ENCODE results near the gene MPV17L2. TPM values are rescaled to one million over a fixed set of nuclear protein-coding genes. Genes with fewer than 3 reads are reported as not detected.
A peak's percentile ranks its signal among the peaks of the same experiment; 100 is the strongest.

Gene MPV17L2
- total and polyA plus RNA-seq, 10 of the 15 experiments (the other 5 are each of a cell fraction or from before 2014, with no cell fraction given), result 5.1 to 57.2 (median 22.9) TPM

DNA sequence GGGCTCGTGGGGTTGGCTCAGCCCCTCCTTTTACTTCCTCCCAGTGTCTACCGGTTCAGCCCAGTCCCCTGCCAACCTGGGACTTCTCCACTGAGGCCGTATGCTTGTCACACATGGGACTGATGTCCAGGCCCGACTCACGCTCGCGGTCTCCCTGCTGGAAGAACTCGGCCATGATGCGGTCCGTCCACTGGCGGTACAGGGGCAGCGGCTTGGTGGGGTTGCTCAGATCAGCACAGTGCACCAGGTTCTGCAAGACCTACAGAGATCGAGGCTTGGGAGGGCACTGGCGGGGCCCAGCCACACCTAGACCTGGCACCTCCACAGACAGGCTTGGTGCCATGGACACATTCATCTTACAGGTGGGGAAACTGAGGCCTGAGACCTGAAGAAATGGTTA is 18.7 kb downstream of the MPV17L2 start (continued):
- TF ChIP-seq, protein P1, sequence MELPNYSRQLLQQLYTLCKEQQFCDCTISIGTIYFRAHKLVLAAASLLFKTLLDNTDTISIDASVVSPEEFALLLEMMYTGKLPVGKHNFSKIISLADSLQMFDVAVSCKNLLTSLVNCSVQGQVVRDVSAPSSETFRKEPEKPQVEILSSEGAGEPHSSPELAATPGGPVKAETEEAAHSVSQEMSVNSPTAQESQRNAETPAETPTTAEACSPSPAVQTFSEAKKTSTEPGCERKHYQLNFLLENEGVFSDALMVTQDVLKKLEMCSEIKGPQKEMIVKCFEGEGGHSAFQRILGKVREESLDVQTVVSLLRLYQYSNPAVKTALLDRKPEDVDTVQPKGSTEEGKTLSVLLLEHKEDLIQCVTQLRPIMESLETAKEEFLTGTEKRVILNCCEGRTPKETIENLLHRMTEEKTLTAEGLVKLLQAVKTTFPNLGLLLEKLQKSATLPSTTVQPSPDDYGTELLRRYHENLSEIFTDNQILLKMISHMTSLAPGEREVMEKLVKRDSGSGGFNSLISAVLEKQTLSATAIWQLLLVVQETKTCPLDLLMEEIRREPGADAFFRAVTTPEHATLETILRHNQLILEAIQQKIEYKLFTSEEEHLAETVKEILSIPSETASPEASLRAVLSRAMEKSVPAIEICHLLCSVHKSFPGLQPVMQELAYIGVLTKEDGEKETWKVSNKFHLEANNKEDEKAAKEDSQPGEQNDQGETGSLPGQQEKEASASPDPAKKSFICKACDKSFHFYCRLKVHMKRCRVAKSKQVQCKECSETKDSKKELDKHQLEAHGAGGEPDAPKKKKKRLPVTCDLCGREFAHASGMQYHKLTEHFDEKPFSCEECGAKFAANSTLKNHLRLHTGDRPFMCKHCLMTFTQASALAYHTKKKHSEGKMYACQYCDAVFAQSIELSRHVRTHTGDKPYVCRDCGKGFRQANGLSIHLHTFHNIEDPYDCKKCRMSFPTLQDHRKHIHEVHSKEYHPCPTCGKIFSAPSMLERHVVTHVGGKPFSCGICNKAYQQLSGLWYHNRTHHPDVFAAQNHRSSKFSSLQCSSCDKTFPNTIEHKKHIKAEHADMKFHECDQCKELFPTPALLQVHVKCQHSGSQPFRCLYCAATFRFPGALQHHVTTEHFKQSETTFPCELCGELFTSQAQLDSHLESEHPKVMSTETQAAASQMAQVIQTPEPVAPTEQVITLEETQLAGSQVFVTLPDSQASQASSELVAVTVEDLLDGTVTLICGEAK (IDR thresholded peaks at IDR 0.05; ENCODE audit: borderline replicate concordance), result no peak

DNA sequence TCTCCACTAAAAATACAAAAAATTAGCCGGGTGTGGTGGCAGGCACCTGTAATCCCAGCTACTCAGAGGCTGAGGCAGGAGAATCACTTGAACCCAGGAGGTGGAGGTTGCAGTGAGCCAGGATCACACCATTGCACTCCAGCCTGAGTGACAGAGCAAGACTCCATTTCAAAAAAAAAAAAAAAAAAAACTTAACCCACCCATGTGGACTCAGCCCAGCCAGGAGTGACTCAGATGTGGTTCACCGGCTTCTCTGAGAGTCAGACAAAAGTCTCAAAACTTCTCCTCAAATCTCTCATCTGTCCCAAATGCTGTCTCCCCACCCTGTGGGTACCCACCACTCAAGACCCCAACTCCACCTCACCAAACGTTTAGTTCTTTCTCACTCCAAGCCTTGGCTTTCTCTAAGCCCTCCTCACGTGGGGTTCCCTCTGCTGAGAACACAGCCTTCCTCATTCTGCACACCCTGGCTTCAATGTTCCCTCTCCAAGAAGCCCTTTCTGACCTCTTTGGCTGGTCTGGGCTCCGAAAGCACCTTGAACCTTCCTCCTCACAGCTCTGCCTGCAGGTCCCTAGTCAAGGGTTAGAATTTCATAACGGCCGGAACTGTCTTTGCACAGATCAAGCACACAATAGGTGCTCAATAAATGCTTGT is 21.9 kb downstream of the MPV17L2 start:
- CTCF ChIA-PET, result interaction anchor here (1.8 kb wide), 1 partner anchor 37 kb away, joined by 6 read pairs; no protein-coding TSS in a partner anchor
- no peaks in the 10 kb centered on the region for H3K4me1 ChIP-seq (ENCODE audit: control insufficient read depth, insufficient read depth, low read length)
- ATAC-seq (no peak), FAIRE-seq (no peak), DNase-seq (ENCODE audit: low read depth, low spot score) (no peak)
- in situ Hi-C loops (cut with MboI), result no loop called here
- intact Hi-C loops (cut with micrococcal nuclease; ENCODE audit: unreplicated experiment), result no loop called here
- H3K27me3 ChIP-seq (replicated peaks in 1 of 2; ENCODE audit: control insufficient read depth in 2 of 2, insufficient read depth in 2 of 2, low read length in 1 of 2), result peaks cover 0 to 1% of the 10 kb centered on the region in 2 experiments; a peak in 2 of 4 replicates
- H3K4me2 ChIP-seq (ENCODE audit: control insufficient read depth, insufficient read depth), result no peak overlapping the region
- SMC1A ChIA-PET (ENCODE audit: uncharacterized antibody, unreplicated experiment), result no interaction called here
- TF ChIP-seq, protein P2, sequence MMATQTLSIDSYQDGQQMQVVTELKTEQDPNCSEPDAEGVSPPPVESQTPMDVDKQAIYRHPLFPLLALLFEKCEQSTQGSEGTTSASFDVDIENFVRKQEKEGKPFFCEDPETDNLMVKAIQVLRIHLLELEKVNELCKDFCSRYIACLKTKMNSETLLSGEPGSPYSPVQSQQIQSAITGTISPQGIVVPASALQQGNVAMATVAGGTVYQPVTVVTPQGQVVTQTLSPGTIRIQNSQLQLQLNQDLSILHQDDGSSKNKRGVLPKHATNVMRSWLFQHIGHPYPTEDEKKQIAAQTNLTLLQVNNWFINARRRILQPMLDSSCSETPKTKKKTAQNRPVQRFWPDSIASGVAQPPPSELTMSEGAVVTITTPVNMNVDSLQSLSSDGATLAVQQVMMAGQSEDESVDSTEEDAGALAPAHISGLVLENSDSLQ (IDR thresholded peaks at IDR 0.05), result peak; percentile 65; the same call in 1 of the 2 replicates
- TF ChIP-seq SMC3 (IDR thresholded peaks at IDR 0.05; ENCODE audit: borderline replicate concordance, low read length), result no peak
- RAD21 ChIA-PET (ENCODE audit: unreplicated experiment), result interaction anchor here (0.7 to 1.1 kb wide), 3 partner anchors 9 to 191 kb away, joined by 3 read pairs; no protein-coding TSS in a partner anchor
- no peak overlapping the region for H3K4me3 ChIP-seq
- H2AFZ ChIP-seq (ENCODE audit: control insufficient read depth, low read depth, low read length), result no peak overlapping the region
- no peak overlapping the region for H3K27ac ChIP-seq (ENCODE audit: control insufficient read depth, insufficient read depth)
- POLR2A ChIA-PET, result interaction anchor here (0.7 to 1.4 kb wide), 2 partner anchors 8 to 11 kb away, joined by 3 to 4 read pairs; partner anchors contain the start of gene RAB3A
- BruUV-seq (replicated peaks), result no TSS peak
- no peak overlapping the region for H3K9ac ChIP-seq (ENCODE audit: control insufficient read depth, insufficient read depth, low read length)
- no peaks in the 10 kb centered on the region for H4K20me1 ChIP-seq (ENCODE audit: control insufficient read depth, insufficient read depth)
- H3K9me3 ChIP-seq (replicated peaks; ENCODE audit: control insufficient read depth, insufficient read depth, low read length), result no peaks in the 10 kb centered on the region
- H3K36me3 ChIP-seq (ENCODE audit: control insufficient read depth in 2 of 2, insufficient read depth in 2 of 2, low read length in 1 of 2), result no peaks in the 10 kb centered on the region
- no peaks in the 10 kb centered on the region for H3K79me2 ChIP-seq (ENCODE audit: control insufficient read depth, insufficient read depth, low read length)
- 24% methylated on average over 7 of the region's 7 CpGs for WGBS (ENCODE audit: insufficient coverage, insufficient replicate concordance, low lambda C conversion rate, missing lambda C conversion rate)

Data from GM12878 (cell line).